Ascending aorta (tissue), 2 donors: ENCODE measurements around the gene ARFGAP3. TPM values are rescaled to one million over a fixed set of nuclear protein-coding genes. Genes with fewer than 3 reads are reported as not detected.

Source experiments
- DNase-seq, 2 donors: peaks; one replicate each; pipeline ENCODE4 v3.0.0-alpha.2; 2019; ENCODE audit warnings: low spot score in 2 of 2
- H3K27ac ChIP-seq, 2 donors: fragments of 200-600 bp; sonication (generic); one replicate each; pipeline ENCODE4 v1.5.1; 2016 to 2017; ENCODE audit warnings: mild to moderate bottlenecking in 1 of 2
- H3K27me3 ChIP-seq: fragments of 200-600 bp; sonication (generic); one replicate; pipeline ENCODE4 v1.5.1; 2017
- H3K36me3 ChIP-seq, 2 donors: fragments of 200-600 bp; sonication (generic); one replicate each; pipeline ENCODE4 v1.5.1; 2016
- H3K4me1 ChIP-seq, 2 donors: fragments of 200-600 bp; sonication (generic); one replicate each; pipeline ENCODE4 v1.5.1; 2016 to 2017; ENCODE audit warnings: mild to moderate bottlenecking in 1 of 2
- H3K4me3 ChIP-seq, 2 donors: fragments of 200-600 bp; sonication (generic); one replicate each; pipeline ENCODE4 v1.5.1; 2016 to 2017; ENCODE audit warnings: mild to moderate bottlenecking in 1 of 2
- H3K9me3 ChIP-seq, 2 donors: fragments of 200-600 bp; sonication (generic); one replicate each; pipeline ENCODE4 v1.5.1; 2016
- CTCF ChIP-seq, 3 experiments: fragments of 200-600 bp in 2 of 3; fragments of 450-650 bp in 1 of 3; sonication (generic) in 2 of 3; IDR thresholded peaks; one replicate each; pipeline ENCODE4 v1.5.1; 2016 to 2019; ENCODE audit warnings: antibody characterized with exemption in 3 of 3, mild to moderate bottlenecking in 1 of 3, moderate library complexity in 1 of 3
- intact Hi-C: fragments of 100-400 bp; cut with DNase I; formaldehyde crosslinking; loops from one replicate; pipeline ENCODE4 v1.15.1; 2023
- total RNA-seq: library from RNA; depleted of rRNA; stranded (reverse); fragments of >200 nt; gene quantifications from one replicate; pipeline ENCODE4 v1.1.0, GENCODE V29; 2016

The ARFGAP3 gene
- total RNA-seq, 1 donor from 2014 or later: 21.6 TPM

GRCh38 chr22:42878561-42879305 lies 21.7 kb upstream of the ARFGAP3 start:
- H3K36me3 ChIP-seq: peaks cover 94 to 97% of the 10 kb centered on the region in 2 donors
- intact Hi-C loops: no loop called here

DNA sequence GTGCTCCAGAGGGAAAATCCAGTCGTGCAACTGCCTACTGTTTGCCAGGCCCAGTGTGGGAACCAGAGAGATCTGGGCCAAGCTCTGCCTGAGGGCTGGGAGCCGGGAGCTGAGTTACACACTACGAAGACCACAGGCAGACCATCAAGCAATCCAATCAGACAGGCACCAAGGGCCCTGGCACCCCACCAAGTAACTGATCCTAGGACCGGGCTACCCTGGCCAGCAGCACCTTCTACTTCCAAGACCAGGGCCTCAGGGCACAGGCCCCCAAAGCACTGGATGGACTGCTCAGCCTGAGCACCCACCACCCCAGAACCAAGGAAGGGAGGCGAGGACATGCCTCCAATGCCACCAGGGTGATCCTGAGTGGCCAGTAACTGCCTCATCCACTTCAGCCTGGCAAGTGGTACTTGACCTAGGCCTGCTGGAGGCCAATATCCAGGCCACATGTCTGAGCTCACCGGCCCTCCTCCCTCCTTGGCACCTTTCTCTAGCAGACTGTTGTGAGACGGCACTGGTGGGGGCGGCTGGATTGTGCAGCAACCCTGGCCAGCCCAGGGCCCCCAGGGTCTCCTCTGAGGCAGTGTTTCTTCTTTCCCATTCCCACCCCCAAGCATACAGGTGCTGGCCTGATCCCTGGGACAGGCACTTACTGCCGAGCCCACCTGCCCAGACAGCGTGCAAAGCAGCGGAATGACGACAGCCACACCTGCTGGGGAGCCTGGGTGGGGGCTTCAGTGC lies 20.7 kb upstream of the ARFGAP3 start:
- H3K27me3 ChIP-seq: no peaks in the 10 kb centered on the region
- intact Hi-C loops: no loop called here

More at GRCh38 chr22:42878561-42879305, 21.7 kb upstream of the ARFGAP3 start:
- no peak for TF ChIP-seq CTCF (IDR thresholded peaks at IDR 0.05)
- Histone ChIP-seq H3K4me1 (no peaks in the 10 kb centered on the region), H3K9me3 (no peaks in the 10 kb centered on the region), H3K4me3 (no peak overlapping the region), H3K27ac (no peak overlapping the region), H3K27me3 (no peaks in the 10 kb centered on the region)
- no peak for DNase-seq

GRCh38 chr22:42877158-42877557 lies 20.1 kb upstream of the ARFGAP3 start:
- H3K27me3 ChIP-seq: no peaks in the 10 kb centered on the region
- no peak overlapping the region for H3K4me3 ChIP-seq
- no peaks in the 10 kb centered on the region for H3K4me1 ChIP-seq
- DNase-seq: no peak
- intact Hi-C loops: no loop called here
- TF ChIP-seq CTCF (IDR thresholded peaks at IDR 0.05): no peak
- H3K36me3 ChIP-seq: peaks cover 94 to 97% of the 10 kb centered on the region in 2 donors
- no peak overlapping the region for H3K27ac ChIP-seq
- no peaks in the 10 kb centered on the region for H3K9me3 ChIP-seq

More for the DNA sequence above, 20.7 kb upstream of the ARFGAP3 start:
- H3K9me3 ChIP-seq: no peaks in the 10 kb centered on the region
- peaks cover 97% of the 10 kb centered on the region in 2 donors for H3K36me3 ChIP-seq
- H3K27ac ChIP-seq: no peak overlapping the region
- no peak overlapping the region for H3K4me3 ChIP-seq
- no peaks in the 10 kb centered on the region for H3K4me1 ChIP-seq
- TF ChIP-seq CTCF (IDR thresholded peaks at IDR 0.05): no peak
- DNase-seq: no peak

DNA sequence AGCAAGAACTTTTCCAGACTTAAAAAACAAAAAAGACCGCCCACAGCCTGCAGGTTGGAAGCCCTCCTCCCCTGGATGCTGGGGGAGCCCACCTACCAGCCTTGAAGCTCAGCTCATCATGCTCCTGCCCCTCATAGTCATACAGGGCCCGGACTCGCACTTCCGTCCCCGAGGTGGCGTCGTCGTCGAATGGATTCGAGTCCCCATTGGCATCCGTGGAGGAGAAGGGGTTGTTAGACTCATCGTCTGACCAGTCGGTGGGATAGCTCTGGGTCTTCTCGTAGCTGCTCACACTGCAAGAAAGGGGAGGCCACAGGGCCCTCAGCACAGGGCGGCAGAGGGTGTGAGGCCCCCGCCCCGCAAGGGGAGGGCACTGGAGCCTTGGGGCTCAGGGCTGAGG lies 19.0 kb upstream of the ARFGAP3 start:
- no peaks in the 10 kb centered on the region for H3K4me1 ChIP-seq
- no peak overlapping the region for H3K4me3 ChIP-seq
- H3K9me3 ChIP-seq: no peaks in the 10 kb centered on the region
- H3K27ac ChIP-seq: no peak overlapping the region
- H3K36me3 ChIP-seq: peaks cover 94 to 97% of the 10 kb centered on the region in 2 donors
- H3K27me3 ChIP-seq: no peaks in the 10 kb centered on the region
- no peak for DNase-seq
- intact Hi-C loops: no loop called here
- TF ChIP-seq CTCF (IDR thresholded peaks at IDR 0.05): no peak

- no peak overlapping the region for H3K4me3 ChIP-seq
- H3K27ac ChIP-seq: no peak overlapping the region
- no peak for TF ChIP-seq CTCF (IDR thresholded peaks at IDR 0.05)
- peaks cover 84 to 89% of the 10 kb centered on the region in 2 donors for H3K36me3 ChIP-seq
- H3K9me3 ChIP-seq: no peaks in the 10 kb centered on the region
- intact Hi-C loops: no loop called here
- H3K4me1 ChIP-seq: peaks cover 2 to 5% of the 10 kb centered on the region in 2 donors
- no peak for DNase-seq
- H3K27me3 ChIP-seq: no peaks in the 10 kb centered on the region
Measured at GRCh38 chr22:42874010-42874409, 16.9 kb upstream of the ARFGAP3 start.
